ENCODE measurements around the gene IGF1.

DNA sequence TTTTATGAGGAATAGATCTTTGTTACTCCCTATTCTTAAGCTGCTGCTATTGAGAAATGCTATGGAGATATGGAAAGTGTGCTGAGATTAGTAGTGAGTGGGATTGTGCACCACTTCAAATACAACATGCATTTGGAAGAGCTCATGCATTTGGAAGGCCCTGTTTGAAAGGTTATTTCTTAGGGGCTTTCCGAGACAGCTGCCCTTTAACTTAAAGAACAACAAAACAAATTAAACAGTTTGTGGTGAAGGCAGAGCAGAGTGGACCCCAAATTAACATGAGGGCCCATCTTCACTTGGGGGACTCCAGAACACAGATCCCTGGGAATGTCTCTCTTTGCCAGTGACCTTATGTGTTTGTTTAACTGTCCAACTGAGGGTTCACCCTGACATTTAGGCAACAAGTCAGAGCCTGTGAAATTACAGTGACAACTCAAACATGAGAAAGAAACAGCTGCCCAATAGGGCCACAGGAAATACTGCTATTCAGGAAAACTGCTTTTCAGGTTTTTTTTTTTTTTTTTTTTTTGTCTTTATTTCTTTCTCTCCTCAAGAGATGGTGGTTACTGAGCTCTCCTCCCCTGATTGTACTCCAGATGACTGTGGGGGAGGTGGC, 41.4 kb upstream of the IGF1 start:
- TF ChIP-seq TAF1 (IDR thresholded peaks at IDR 0.05; ENCODE audit: borderline replicate concordance, low read depth, low read length) (no peak), CBX3 (IDR thresholded peaks at IDR 0.05; ENCODE audit: borderline replicate concordance, low read depth) (no peak), PML (IDR thresholded peaks at IDR 0.05; ENCODE audit: low read length) (no peak), POLR2AphosphoS5 (IDR thresholded peaks at IDR 0.05; ENCODE audit: low read length) (no peak), MYB (IDR thresholded peaks at IDR 0.05; ENCODE audit: borderline replicate concordance, low read depth, low read length) (no peak)
- TF ChIP-seq, protein P1, sequence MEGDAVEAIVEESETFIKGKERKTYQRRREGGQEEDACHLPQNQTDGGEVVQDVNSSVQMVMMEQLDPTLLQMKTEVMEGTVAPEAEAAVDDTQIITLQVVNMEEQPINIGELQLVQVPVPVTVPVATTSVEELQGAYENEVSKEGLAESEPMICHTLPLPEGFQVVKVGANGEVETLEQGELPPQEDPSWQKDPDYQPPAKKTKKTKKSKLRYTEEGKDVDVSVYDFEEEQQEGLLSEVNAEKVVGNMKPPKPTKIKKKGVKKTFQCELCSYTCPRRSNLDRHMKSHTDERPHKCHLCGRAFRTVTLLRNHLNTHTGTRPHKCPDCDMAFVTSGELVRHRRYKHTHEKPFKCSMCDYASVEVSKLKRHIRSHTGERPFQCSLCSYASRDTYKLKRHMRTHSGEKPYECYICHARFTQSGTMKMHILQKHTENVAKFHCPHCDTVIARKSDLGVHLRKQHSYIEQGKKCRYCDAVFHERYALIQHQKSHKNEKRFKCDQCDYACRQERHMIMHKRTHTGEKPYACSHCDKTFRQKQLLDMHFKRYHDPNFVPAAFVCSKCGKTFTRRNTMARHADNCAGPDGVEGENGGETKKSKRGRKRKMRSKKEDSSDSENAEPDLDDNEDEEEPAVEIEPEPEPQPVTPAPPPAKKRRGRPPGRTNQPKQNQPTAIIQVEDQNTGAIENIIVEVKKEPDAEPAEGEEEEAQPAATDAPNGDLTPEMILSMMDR (IDR thresholded peaks at IDR 0.05 in 2 of 3, conservative IDR thresholded peaks at IDR 0.05 in 1 of 3; ENCODE audit: control insufficient read depth in 2 of 3, extremely low read depth in 1 of 3, insufficient read depth in 1 of 3, low read depth in 3 of 3, low read length in 3 of 3): no peak
